GM12872 (cell line): Measurements from ENCODE around the gene ZFHX3.

ENCODE experiments used
- TF ChIP-seq, protein P1 (sequence below): IDR thresholded peaks from 3 replicates; pipeline ENCODE4 v1.5.1; 2011; ENCODE audit warnings: low read depth, mild to moderate bottlenecking, low read length, moderate library complexity; ENCODE audit not compliant: insufficient read depth

The ZFHX3 gene

GRCh38 chr16:73032541-73033270 lies 15.2 kb downstream of the ZFHX3 start:
- TF ChIP-seq, protein P1, sequence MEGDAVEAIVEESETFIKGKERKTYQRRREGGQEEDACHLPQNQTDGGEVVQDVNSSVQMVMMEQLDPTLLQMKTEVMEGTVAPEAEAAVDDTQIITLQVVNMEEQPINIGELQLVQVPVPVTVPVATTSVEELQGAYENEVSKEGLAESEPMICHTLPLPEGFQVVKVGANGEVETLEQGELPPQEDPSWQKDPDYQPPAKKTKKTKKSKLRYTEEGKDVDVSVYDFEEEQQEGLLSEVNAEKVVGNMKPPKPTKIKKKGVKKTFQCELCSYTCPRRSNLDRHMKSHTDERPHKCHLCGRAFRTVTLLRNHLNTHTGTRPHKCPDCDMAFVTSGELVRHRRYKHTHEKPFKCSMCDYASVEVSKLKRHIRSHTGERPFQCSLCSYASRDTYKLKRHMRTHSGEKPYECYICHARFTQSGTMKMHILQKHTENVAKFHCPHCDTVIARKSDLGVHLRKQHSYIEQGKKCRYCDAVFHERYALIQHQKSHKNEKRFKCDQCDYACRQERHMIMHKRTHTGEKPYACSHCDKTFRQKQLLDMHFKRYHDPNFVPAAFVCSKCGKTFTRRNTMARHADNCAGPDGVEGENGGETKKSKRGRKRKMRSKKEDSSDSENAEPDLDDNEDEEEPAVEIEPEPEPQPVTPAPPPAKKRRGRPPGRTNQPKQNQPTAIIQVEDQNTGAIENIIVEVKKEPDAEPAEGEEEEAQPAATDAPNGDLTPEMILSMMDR, result no peak

DNA sequence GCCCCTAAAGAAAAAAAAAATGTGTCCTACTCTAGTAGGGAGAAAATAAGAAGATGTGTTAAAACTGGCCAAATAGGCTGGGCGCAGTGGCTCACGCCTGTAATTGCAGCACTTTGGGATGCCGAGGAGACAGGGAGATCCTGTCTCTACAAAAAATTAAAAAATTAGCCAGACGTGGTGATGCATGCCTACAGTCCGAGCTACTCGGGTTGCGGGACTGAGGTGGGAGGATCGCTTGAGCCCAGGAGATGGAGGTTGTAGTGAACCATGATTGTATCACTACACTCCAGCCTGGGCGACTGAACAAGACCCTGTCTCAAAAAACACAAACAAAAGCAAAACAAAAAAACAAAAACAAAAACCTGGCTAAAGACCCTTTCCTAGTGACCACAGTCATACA lies 15.9 kb downstream of the ZFHX3 start:
- TF ChIP-seq, protein P1, result no peak

DNA sequence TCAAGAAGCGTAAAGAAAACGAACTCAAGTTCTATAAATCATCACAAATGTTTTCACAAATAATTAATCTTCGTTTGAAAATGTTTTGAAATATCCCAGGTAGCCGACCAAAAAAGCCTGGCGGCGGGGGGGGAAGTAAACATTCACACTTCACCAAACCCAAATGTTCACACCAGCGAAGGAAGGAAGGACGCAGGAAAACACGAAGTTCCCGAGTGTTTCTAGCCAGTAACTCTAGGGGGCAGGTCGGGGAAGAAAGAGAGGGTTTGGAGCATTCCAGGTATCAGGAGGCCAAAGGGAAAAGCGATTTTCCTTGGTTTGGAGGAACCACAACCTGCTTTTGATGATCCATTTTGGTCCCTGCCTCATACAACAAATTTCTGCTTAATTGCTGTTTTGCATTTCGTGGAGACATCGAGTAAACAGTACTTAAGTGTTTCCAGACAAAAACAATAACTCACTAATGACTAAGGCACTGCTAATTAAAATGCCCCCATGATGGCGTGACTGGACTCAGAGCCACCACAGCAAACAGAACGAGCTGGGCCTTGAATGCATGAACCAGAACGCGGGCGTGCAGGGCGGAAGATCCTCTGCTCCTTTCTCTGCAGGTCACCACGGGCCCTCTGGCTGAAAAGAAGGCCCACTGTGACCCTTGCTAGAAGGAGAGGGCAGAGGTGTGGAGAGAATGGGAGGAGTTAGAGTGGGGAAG lies 16.6 kb downstream of the ZFHX3 start:
- TF ChIP-seq, protein P1, result no peak

DNA sequence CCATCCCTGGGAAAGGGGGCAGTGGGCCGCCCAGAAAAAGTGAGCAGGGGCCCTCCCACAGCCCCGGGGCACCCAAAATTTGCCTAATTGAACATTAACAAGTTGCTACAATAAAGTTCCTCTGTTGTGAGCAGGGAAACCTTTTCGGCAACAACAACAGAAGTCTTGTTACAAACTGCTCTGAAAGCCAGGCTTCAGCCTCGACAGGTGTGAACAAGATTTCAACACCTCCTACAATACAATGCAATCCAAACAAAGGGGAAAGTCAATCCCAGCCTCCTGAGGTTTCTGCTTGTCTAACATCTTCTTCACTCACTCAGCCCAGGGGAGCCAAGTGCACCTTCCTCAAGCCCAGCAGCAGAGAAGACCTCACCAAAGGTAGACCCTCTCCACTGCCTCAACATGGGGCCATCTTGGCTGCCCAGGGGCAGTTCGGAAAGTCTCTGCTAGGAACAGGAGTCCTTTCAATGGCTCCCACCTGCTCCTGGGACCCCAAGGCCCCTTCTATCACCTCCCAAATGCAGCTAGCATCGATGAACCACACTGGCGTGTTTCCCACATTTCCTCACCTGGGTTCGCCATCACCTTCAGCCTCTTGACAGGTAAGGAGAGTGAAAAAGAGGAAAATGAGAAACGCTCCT lies 19.1 kb downstream of the ZFHX3 start:
- TF ChIP-seq, protein P1, result no peak

DNA sequence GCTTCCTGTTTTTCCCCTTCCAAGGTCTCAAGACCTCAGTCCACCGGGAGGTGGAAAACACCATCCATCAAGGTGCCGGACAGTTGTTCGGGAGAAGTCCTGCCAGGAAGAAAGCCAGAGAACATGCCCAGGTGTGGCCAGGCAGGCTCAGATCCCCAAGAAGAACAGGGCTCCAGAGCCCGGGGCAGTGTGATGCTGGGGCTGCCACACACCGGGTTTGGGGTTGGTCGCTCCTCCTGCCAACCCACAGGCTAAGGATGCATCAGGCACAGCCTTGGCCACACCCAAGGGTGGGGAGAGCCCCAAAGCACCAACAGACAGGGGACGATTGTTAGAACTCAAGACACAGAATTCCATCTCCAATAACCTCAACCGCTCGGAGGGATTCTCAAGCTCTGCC lies 19.7 kb downstream of the ZFHX3 start:
- TF ChIP-seq, protein P1, result no peak

GRCh38 chr16:73027685-73028111 lies 20.2 kb downstream of the ZFHX3 start:
- TF ChIP-seq, protein P1, result no peak

DNA sequence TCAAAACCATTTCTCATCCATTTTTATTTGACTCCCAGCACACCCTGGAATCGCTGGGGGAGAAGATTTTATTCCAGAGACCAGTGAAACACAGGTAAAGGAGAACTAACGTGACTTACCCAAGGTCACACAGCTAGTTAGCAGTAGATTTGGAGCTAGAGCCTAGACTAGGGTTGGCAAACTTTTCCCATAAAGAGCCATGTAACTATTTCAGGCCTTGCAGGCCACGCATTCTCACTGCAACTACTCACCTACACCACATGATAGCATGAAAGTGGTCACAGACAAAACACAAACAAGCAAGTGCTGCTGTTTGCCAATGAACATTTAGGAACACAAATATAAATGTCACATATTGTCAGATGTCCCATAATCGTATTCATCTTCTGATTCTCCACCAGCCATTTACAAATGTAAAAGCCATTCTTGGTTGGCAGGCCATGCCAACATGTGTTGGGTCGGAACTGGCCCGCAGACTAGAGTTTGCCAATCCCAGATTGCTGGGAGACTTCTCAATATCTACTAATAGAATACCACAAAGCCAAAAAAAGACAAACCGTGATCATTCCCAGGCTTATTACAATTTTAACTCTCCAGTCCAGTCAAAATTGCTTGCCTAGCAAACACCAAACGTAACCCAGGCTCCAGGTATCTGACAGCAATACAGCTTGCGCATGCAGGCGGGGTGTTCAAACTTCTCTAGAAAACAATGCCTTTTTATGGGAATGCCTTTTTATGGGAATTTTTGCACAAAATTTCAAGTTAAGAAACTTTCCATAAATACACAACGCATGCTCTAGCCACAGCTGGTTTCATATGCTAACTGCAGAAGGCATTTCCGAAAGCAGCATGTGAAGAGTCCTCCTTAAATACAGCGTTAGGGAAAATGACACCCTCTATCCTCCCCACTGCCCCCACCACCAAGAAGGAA lies 20.9 kb downstream of the ZFHX3 start:
- TF ChIP-seq, protein P1, result no peak
